T47D (cell line): ENCODE measurements around the gene KLHL29.

Experiments used
- DNase-seq, 2 experiments: peaks; one replicate each; pipeline versions ENCODE4 v3.0.0 to v3.0.0-alpha.2; 2011 to 2012; ENCODE audit warnings: low read depth in 1 of 2, low spot score in 1 of 2
- JUND ChIP-seq: IDR thresholded peaks from 2 replicates; pipeline ENCODE4 v1.6.1; 2012; ENCODE audit warnings: low read depth
- in situ Hi-C: cut with HindIII; loops from 2 replicates; pipeline ENCODE4 v1.10.0; 2016; ENCODE audit warnings: low sequenced_read_pairs, low pct_unique_long_range_greater_than_20kb

Gene KLHL29

DNA sequence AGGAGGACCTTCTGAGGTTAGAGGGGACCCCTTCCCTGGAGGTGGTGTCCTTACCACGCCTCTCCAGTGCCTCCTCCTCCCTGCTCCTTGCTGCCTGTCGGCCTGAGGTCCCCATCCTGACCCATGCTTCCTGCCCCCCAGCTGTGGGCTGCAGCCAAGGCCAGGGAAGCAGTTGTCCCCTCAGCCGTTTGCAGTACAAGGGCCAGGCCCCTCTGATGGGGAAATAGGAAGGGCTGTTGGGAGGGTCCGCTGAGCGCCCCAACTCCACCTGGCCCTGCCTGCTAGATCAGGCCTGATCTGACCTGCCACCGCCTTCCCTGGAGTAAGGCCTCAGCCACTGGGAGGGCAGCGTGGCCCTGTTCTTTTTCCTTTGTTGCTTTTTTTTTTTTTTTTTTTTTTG is 219.8 kb downstream of the KLHL29 start:
- no peak for TF ChIP-seq JUND

DNA sequence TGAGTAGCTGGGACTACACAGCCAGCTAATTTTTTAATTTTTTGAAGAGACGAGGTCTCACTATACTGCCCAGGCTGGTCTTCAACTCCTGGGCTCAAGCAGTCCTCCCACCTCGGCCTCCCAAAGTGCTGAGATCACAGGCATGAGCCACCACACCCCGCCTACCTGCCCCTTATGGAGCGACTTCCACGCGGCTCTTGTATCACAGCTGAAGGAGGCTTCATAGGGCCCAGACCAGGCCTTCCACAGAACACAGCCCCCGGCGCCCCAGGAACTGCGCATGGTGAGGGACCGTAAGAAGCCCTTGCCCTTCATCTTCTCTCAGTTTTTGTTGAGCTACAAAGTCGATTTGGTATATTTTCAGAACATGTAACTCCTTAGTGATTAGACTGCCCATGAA is 220.3 kb downstream of the KLHL29 start:
- DNase-seq: no peak

More for the DNA sequence above, 219.8 kb downstream of the KLHL29 start:
- DNase-seq: no peak
- in situ Hi-C loops: no loop called here

DNA sequence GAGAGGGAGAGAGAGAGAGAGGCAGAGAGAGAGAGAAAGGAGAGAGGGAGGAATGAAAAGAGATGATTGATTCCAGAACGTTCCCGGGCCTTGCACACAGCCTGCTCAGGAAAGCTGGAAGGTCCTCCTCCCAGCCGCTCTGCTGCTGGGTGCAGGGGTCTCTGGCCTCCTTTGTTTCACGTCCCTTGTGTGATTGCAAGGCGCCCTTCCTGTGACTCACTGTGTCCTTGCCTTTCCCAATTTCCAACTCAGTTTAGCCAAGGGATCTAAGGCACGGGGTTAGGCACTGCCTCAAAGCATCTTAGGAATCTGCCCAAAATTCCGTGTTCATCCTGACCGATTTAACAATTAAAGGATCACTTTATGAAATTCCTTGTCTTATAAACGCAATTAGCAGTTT is 221.2 kb downstream of the KLHL29 start:
- in situ Hi-C loops: no loop called here
- no peak for TF ChIP-seq JUND
- DNase-seq: no peak

More for the DNA sequence above, 220.3 kb downstream of the KLHL29 start:
- no peak for TF ChIP-seq JUND
- in situ Hi-C loops: no loop called here

DNA sequence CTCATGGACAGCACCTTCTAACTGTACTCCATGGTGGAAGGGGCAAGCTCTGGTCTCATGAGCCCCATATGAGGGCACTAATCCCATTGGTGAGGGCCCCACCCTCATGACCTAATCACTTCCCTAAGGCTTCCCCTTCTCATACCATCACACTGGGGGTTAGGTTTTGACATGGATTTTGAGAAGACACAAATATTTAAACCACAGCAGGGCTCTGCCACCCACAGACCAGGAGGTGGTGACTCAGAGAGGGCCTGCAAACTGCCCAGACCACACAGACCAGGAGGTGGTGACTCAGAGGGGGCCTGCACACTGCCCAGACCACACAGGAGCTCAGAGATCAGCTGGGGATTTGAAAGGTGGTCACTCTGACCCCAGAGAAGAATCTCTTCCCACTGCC is 222.0 kb downstream of the KLHL29 start:
- no peak for DNase-seq
- no peak for TF ChIP-seq JUND
- in situ Hi-C loops: no loop called here

DNA sequence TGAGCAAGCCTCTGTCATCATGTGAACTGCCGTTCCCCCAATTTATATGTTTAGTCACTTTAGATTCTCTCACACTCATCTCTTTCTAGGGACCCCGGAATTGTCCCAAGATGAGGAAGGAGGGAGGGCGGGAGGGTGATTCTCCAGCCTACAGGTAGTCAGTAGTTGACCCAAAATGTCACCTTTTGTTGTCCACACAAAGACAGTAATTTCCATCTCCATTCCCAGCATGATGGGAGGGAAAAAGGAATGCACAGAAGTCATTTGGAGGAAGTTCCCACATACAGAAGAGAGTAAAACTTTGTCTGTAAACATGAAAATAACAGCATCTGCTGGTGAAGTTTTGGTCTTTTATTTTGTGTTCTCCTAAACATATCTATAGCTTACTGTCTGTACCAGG is 222.9 kb downstream of the KLHL29 start:
- no peak for TF ChIP-seq JUND
- in situ Hi-C loops: no loop called here
- no peak for DNase-seq

DNA sequence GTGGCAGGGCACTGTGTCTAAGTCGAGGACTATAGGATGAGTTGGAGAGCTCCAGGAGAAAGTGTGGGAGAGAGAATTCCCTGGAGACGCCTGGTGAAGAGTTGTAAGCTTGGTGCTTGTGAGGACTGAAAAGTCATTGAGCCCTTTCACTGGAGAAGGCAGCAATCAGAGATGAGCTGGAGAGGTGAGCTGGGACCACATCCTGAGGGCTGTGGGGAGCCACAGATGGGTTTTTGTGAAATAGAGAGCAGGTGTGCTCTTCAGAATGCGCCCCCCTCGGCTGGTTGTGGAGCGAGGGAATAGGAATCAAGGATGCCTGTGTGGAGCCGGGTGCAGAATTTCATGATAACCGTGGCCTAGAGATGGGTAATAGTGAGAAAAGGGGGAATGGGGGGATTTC is 224.3 kb downstream of the KLHL29 start:
- TF ChIP-seq JUND: no peak
- no peak for DNase-seq

DNA sequence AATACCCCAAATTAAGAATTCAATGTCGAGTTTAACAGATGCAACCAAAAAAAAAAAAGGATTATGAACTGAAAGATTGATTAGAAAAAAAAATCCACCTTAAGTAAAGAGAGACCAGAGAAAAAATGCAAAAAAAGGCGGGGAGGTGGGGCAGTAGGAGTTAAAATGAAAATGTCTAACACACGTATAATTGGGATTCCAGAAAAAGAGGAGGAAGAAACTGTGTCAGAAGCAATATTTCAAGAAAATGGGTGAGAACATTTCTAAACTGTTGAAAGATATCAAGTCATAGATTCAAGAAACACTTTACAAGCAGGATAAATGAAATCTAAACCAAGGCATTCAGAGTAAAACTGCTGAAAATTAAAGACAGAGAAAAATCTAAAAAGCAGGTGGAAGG is 226.9 kb downstream of the KLHL29 start:
- no peak for DNase-seq
- in situ Hi-C loops: no loop called here
- no peak for TF ChIP-seq JUND

More for the DNA sequence above, 224.3 kb downstream of the KLHL29 start:
- in situ Hi-C loops: no loop called here

DNA sequence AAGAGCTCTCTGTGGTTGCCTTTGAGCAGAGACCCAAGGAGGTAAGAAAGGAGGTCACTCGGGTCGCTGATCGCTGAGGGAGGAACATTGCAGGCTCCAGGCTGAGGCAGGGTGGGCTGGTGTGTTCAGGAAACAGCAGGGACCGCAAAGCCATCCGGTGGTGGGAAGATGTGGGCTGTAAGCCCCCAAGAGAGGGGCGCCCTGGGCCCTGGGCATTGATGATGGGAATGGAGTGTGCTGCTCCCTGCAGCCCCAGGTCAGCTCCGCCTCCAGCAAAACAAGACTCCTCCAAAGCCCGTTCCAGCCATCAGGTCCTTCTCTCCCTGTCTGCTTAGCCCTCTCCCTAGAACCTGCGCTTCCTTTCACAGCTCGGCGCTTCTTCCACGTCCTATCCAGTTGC is 229.7 kb downstream of the KLHL29 start:
- in situ Hi-C loops: no loop called here
- DNase-seq: no peak
- no peak for TF ChIP-seq JUND

DNA sequence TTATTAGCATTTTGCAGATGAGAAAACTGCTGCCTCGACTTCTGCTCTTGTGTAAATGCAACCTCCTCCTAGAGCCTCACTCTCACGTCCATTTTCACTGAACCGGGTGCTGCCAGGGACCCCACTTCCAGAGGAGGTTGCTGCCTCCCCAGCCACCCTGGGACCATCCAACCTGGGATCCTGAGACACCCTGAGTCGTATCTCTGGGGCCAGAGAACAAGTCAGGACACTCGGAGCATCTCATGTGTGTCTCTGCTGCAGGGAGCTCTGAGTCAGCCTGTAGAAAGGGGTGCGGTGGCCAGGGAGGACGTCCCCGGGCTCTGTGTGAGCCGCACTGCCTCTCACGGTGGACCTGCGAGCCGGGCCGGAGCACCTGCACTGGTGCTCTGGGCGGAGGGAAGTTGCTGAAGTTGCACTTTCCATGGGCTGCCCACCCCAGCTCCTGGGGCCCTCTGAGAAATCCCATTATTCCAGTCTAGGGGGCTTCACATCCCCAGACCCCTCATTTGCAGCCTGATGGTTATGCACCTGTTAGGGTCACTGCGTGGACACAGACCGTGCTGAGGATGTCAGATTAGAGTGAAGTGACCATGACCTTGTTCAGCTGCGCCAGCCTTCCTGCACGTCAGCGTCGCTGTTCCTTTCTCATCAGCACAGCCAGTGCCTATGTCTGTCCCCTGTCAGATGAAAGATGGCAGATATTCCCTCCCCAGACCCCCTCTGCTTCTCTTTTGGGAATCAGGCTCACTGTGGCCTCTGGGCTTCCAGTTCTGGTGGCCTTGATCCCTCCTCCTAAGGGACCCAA is 230.4 kb downstream of the KLHL29 start:
- no peak for TF ChIP-seq JUND
- in situ Hi-C loops: no loop called here

DNA sequence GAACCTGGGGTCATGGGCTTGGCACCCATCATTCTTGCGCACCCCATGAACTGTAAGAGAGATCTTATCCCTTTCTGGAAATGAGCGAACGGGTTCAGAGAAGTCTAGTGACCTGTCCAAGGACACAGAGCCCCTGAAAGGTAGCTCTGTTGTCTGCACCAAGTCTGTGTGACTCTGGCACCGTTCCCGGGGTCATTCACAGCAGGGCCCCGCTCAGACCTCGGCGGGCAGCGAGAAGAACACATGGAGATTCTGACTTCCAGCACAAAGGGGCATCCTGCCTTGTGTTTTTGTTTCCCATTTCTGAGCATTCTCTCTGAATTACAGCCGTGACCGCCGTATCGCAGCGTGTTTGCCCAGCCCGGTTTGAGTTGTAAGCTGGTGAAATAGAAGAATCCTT is 231.7 kb downstream of the KLHL29 start:
- in situ Hi-C loops: no loop called here

More for the DNA sequence above, 230.4 kb downstream of the KLHL29 start:
- DNase-seq: no peak

DNA sequence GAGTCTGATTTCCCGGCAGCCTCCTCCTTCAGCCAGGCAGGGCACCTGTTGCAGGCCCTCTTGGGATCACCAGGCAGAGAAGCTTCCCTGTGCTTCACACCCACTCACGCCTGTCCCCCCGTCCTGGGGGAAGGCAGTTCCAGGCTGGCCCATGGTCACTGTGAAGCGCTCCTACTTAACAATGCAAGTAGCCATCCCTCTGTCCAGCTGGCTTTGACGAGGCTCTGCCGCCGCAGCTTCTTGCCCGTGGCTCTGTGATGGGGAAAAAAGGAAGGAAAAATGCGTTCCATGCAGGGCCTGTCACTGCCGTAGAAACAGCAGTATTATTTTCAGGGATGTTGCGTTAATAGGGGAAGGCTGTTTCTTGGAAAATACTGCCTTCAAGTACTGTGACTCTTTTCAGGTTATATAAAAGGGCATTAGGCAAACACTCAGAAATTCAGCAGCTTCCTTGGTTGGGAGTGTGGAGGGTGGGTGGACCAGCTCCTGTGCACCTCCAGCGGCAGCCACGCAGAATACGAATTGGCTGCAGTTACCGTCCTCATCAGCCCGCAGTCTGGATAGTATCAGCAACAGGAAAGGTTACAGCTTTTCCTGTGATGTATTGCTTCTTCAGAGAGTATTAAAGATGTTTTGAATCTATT is 232.3 kb downstream of the KLHL29 start:
- no peak for DNase-seq
- in situ Hi-C loops: no loop called here
- no peak for TF ChIP-seq JUND

More for the DNA sequence above, 231.7 kb downstream of the KLHL29 start:
- no peak for TF ChIP-seq JUND
- DNase-seq: no peak

DNA sequence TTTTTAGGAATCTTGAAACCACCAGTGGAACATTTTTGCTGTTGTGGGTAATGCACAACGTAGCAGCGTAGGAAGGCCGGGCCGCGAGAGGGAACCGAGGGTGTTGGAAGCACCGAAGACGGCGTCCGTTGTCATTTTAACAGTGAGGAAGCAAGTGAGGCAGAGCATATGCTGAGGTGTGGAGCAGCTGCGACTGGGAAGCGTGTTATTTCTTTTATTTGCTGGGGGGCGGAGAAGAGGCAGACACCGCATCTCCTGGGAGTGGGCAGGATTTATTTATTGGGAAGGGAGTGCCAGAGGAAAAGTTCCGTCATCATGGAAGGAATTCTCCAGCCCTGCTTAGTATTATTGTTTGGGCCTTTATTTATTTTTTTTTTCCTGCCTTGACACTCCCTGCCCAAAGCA is 232.8 kb downstream of the KLHL29 start:
- no peak for DNase-seq
- in situ Hi-C loops: no loop called here
- no peak for TF ChIP-seq JUND

DNA sequence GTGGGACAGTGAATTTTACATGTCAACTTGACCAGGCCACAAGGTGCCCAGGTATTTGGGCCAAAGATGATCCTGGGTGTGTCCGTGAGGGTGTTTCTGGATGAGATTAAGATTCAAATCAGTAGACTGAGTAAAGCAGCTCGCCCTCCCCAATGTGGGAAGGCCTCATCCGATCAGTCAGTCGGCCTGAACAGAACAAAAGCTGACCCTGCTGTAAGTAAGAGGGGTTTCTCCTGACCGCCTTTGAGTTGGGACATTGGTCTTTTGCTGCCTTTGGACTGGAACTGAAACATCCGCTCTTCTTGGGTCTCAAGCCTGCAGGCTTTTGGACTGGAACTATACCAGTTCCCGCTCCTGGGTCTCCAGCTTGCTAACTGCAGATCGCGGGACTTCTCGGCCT is 233.3 kb downstream of the KLHL29 start:
- in situ Hi-C loops: no loop called here

More for the DNA sequence above, 233.3 kb downstream of the KLHL29 start:
- no peak for DNase-seq
- TF ChIP-seq JUND: no peak
